Measurements from ENCODE around the gene IFIT5. TPM values are rescaled to one million over a fixed set of nuclear protein-coding genes. Genes with fewer than 3 reads are reported as not detected.
A peak's percentile ranks its signal among the peaks of the same experiment; 100 is the strongest.

The IFIT5 gene
- total and polyA plus RNA-seq, 11 donors: 5.4 to 21.0 (median 10.2) TPM

DNA sequence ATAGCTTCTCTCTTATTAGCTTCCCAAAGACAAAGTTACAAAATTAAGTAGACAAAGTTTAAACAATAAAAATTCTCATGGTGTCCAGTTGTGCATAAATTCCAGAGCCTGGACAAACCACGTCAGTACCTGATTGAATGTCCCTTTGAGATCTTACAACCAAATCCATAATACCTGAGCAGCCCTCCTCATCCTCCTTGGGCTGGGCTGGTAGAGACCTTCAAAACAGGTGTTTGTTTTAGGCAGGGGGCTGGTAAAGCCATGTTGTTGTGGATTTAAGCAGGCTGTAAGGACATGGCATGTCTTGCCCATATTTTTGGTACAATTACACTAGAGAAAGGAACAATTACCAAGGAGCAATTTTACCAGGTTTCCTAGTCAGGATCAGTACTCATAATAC, 2.1 kb downstream of the IFIT5 start:
- WGBS, 4 donors: 72 to 84% (median 79%) methylated on average over 1 of the region's 1 CpG
- peak overlapping the region in 4 of 12 donors; percentile 80 to 95 (median 88) for H3K4me3 ChIP-seq
- ATAC-seq (no peak), DNase-seq (no peak)
- H3K27ac ChIP-seq: peak overlapping the region in 3 of 12 donors; percentile 95 to 99 (median 97)
- H3K36me3 ChIP-seq: peaks cover 0 to 41% (median 19%) of the 10 kb centered on the region in 9 donors
- no peaks in the 10 kb centered on the region for H3K27me3 ChIP-seq
- no peaks in the 10 kb centered on the region for H3K9me3 ChIP-seq
- H3K4me1 ChIP-seq: peaks cover 0 to 67% (median 37%) of the 10 kb centered on the region in 12 donors
- intact Hi-C loops (cut with DNase I): loop anchor here in 2 of 10 donors (10.0 kb wide), 2 partner anchors 112 to 162 kb away; partner anchors contain the start of genes IFIT2 (in 1 of the 2) and LIPA (in 1 of the 2)
- no peak for TF ChIP-seq POLR2A (IDR thresholded peaks at IDR 0.05)
- TF ChIP-seq, protein P1, sequence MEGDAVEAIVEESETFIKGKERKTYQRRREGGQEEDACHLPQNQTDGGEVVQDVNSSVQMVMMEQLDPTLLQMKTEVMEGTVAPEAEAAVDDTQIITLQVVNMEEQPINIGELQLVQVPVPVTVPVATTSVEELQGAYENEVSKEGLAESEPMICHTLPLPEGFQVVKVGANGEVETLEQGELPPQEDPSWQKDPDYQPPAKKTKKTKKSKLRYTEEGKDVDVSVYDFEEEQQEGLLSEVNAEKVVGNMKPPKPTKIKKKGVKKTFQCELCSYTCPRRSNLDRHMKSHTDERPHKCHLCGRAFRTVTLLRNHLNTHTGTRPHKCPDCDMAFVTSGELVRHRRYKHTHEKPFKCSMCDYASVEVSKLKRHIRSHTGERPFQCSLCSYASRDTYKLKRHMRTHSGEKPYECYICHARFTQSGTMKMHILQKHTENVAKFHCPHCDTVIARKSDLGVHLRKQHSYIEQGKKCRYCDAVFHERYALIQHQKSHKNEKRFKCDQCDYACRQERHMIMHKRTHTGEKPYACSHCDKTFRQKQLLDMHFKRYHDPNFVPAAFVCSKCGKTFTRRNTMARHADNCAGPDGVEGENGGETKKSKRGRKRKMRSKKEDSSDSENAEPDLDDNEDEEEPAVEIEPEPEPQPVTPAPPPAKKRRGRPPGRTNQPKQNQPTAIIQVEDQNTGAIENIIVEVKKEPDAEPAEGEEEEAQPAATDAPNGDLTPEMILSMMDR (IDR thresholded peaks at IDR 0.05): no peak

DNA sequence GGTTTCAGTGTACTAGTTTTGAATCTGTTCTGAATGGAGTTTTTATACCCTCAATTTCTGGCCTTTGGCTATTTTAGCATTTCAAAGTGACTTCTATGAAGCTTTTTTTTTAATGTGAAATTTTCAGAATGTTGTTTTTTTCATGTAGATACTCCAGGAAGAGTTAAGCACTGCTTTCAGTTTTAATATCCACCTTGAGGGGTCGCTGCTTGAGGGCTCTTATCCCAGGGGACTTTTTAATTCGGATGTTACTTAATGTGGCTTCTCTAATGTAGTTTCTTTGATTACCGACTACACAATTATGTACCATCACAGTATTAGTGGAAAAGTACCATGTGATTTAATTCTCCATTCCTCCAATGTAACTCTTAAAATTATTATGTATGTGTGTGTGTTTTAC, 5.2 kb downstream of the IFIT5 start:
- no peaks in the 10 kb centered on the region for H3K27me3 ChIP-seq
- WGBS, 4 donors: 26 to 43% (median 39%) methylated on average over 3 of the region's 3 CpGs
- ATAC-seq: no peak
- DNase-seq: no peak
- H3K4me3 ChIP-seq: peak overlapping the region in 3 of 12 donors; percentile 1 to 8 (median 4)
- intact Hi-C loops (cut with DNase I): loop anchor here in 2 of 10 donors (10.0 kb wide), 2 partner anchors 115 to 165 kb away; partner anchors contain the start of genes IFIT2 (in 1 of the 2) and LIPA (in 1 of the 2)
- H3K27ac ChIP-seq: peak overlapping the region in 2 of 12 donors; percentile 13 to 20
- peaks cover 0 to 57% (median 30%) of the 10 kb centered on the region in 12 donors for H3K4me1 ChIP-seq
- H3K9me3 ChIP-seq: no peaks in the 10 kb centered on the region
- H3K36me3 ChIP-seq: peaks cover 0 to 47% (median 27%) of the 10 kb centered on the region in 9 donors
- TF ChIP-seq, protein P1 (IDR thresholded peaks at IDR 0.05): peak; percentile 20 to 56 (median 37)
- TF ChIP-seq POLR2A (IDR thresholded peaks at IDR 0.05): no peak

DNA sequence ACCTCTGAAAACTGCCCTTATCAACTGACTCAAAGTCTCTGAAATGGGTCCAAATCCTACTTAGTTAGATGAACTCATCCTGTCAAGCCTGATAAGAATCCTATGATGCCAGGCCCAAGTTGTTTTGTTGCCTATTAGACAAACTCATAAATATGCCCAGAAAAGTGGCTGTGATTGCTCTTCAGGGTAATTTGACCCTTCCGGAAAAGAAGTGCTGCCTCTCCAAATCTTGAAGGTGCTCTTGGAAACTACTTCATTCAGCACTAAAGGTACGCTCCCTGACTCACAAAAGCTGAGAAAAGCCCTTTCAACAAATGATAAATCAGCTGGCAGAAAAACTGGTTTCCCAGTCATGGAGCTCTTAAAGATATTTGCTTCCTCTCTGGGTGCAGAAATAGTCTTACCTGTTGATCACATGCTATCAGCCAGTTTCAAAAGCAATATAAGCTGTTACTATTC, 6.7 kb downstream of the IFIT5 start:
- no peak overlapping the region for H3K27ac ChIP-seq
- H3K4me3 ChIP-seq: no peak overlapping the region
- ATAC-seq: no peak
- no peak for DNase-seq
- peaks cover 0 to 50% (median 23%) of the 10 kb centered on the region in 12 donors for H3K4me1 ChIP-seq
- intact Hi-C loops (cut with DNase I): loop anchor here in 5 of 10 donors (10.0 kb wide), 2 partner anchors 284 to 1454 kb away; partner anchors contain the start of genes KIF20B (in 5 of the 5) and RPP30 (in 1 of the 5)
- no peaks in the 10 kb centered on the region for H3K9me3 ChIP-seq
- no peaks in the 10 kb centered on the region for H3K27me3 ChIP-seq
- peaks cover 0 to 47% (median 27%) of the 10 kb centered on the region in 9 donors for H3K36me3 ChIP-seq
- WGBS, 4 donors: 71 to 85% (median 79%) methylated on average over 2 of the region's 2 CpGs
- TF ChIP-seq, protein P1 (IDR thresholded peaks at IDR 0.05): no peak
- no peak for TF ChIP-seq POLR2A (IDR thresholded peaks at IDR 0.05)

DNA sequence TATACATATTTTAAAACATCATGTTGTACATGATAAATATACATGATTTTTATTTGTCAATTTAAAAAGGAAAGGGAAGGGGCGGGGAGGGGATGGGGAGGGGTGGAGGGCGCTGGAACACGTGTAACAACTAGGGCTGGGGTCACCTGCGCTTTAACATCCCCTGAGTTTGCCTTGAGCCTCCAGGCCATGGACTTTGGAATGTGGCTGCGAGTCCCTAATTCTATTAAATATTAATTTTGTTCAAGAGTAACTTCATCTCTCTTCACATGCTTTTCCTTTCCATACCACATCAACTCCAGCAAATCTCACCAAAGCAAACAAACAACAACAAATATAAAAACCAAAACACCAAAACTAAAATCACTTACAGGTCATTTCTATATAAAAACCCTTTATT, 10.6 kb downstream of the IFIT5 start:
- no peak overlapping the region for H3K27ac ChIP-seq
- ATAC-seq: no peak
- no peaks in the 10 kb centered on the region for H3K9me3 ChIP-seq
- no peak for TF ChIP-seq POLR2A (IDR thresholded peaks at IDR 0.05)
- TF ChIP-seq, protein P1 (IDR thresholded peaks at IDR 0.05): no peak
- no peak for DNase-seq
- intact Hi-C loops (cut with DNase I): loop anchor here in 6 of 10 donors (5.0 to 10.0 kb wide), 3 partner anchors 277 to 1450 kb away; partner anchors contain the start of genes KIF20B (in 6 of the 6) and RPP30 (in 1 of the 6)
- H3K4me1 ChIP-seq: peaks cover 0 to 32% (median 10%) of the 10 kb centered on the region in 12 donors
- peaks cover 0 to 22% (median 14%) of the 10 kb centered on the region in 9 donors for H3K36me3 ChIP-seq
- no peak overlapping the region for H3K4me3 ChIP-seq
- 86 to 91% (median 87%) methylated on average over 5 of the region's 5 CpGs for WGBS, 4 donors
- H3K27me3 ChIP-seq: no peaks in the 10 kb centered on the region

Data from heart left ventricle (tissue), 16 donors.